Panc1 (cell line): ENCODE measurements around the gene KLK5. TPM values are rescaled to one million over a fixed set of nuclear protein-coding genes. Genes with fewer than 3 reads are reported as not detected.

ENCODE experiments used
- ATAC-seq: fragments of 200-7000 bp; cut with Tn5 transposase; 2 replicates; pipeline ENCODE4 v1.9.1; 2020; ENCODE audit warnings: mild to moderate bottlenecking, moderate library complexity
- Bru-seq: library from RNA; stranded (reverse); fragments of 400-500 nt; gene quantifications from one replicate; lab custom pipeline; 2021; lab: Mats Ljungman, UMichigan
- BruChase-seq, 2 experiments: library from RNA; stranded (reverse); fragments of 400-500 nt; gene quantifications; one replicate each; lab custom pipeline; 2021; lab: Mats Ljungman, UMichigan
- BruUV-seq: library from RNA; stranded (reverse); fragments of 400-500 nt; replicated peaks from 2 replicates; lab custom pipeline; 2021; lab: Mats Ljungman, UMichigan
- CTCF ChIA-PET: fragments of 300-600 bp; sonication (Branson Sonifier 250); formaldehyde crosslinking; loops from one replicate; lab custom pipeline; 2022; ENCODE audit warnings: antibody characterized with exemption; lab: Charles Lee
- POLR2A ChIA-PET: fragments of 300-600 bp; sonication (Branson Sonifier 250); formaldehyde crosslinking; loops from one replicate; lab custom pipeline; 2022; ENCODE audit warnings: antibody characterized with exemption; lab: Charles Lee
- DNase-seq: peaks from one replicate; pipeline ENCODE4 v3.0.0-alpha.2; 2010; ENCODE audit warnings: low read depth, low spot score
- H3K27ac ChIP-seq: 2 replicates; pipeline ENCODE4 v1.5.1; 2011; ENCODE audit warnings: mild to moderate bottlenecking, low read length, inconsistent platforms
- H3K27me3 ChIP-seq: fragments of 200-500 bp; sonication (Bioruptor generic); 2 replicates; pipeline ENCODE4 v1.6.0; 2014; ENCODE audit warnings: low read length, inconsistent platforms; ENCODE audit not compliant: control insufficient read depth, insufficient read depth
- H3K36me3 ChIP-seq: fragments of 200-500 bp; sonication (Bioruptor generic); 2 replicates; pipeline ENCODE4 v1.5.1; 2014; ENCODE audit warnings: inconsistent platforms, mild to moderate bottlenecking, low read length, moderate library complexity; ENCODE audit not compliant: control insufficient read depth, insufficient read depth
- H3K4me1 ChIP-seq: 2 replicates; pipeline ENCODE4 v1.5.1; 2011; ENCODE audit warnings: inconsistent platforms, mild to moderate bottlenecking, low read length, moderate library complexity; ENCODE audit not compliant: control insufficient read depth, insufficient read depth
- H3K4me3 ChIP-seq, 2 experiments: 2 replicates each; pipeline ENCODE4 v1.5.1; 2011 to 2012; ENCODE audit warnings: low read depth in 2 of 2, low read length in 2 of 2, mild to moderate bottlenecking in 2 of 2, inconsistent platforms in 1 of 2, moderate library complexity in 1 of 2
- H3K9me3 ChIP-seq: fragments of 200-500 bp; sonication (Bioruptor generic); 2 replicates; pipeline ENCODE4 v1.5.1; 2014; ENCODE audit warnings: low read depth, mild to moderate bottlenecking, inconsistent platforms, low read length, moderate library complexity; ENCODE audit not compliant: control insufficient read depth, insufficient read depth
- CTCF ChIP-seq: fragments of 450-650 bp; IDR thresholded peaks from 2 replicates; pipeline ENCODE4 v1.5.1; 2017; ENCODE audit warnings: mild to moderate bottlenecking
- POLR2AphosphoS5 ChIP-seq: IDR thresholded peaks from 2 replicates; pipeline ENCODE4 v1.6.1; 2012; ENCODE audit warnings: mild to moderate bottlenecking, low read depth, low read length, moderate library complexity
- SIN3A ChIP-seq: IDR thresholded peaks from 2 replicates; pipeline ENCODE4 v1.6.1; 2012; ENCODE audit warnings: low read depth, mild to moderate bottlenecking, low read length, moderate library complexity, borderline replicate concordance; ENCODE audit not compliant: insufficient read depth
- TCF7L2 ChIP-seq: IDR thresholded peaks from 2 replicates; pipeline ENCODE4 v1.6.1; 2011; ENCODE audit warnings: mild to moderate bottlenecking, low read depth, low read length, inconsistent platforms
- in situ Hi-C: cut with HindIII; loops from 2 replicates; pipeline ENCODE4 v1.10.0; 2016; ENCODE audit warnings: low sequenced_read_pairs, low pct_unique_long_range_greater_than_20kb
- intact Hi-C: fragments of 100-400 bp; cut with micrococcal nuclease; formaldehyde crosslinking; loops from one replicate; pipeline ENCODE4 v1.10.0; 2022; ENCODE audit not compliant: unreplicated experiment
- long read RNA-seq: library from polyadenylated mRNA; unstranded; transcript quantifications from one replicate; pipeline ENCODE4 v2.0.0, GENCODE V29; 2021; ENCODE audit not compliant: unreplicated experiment
- polyA plus RNA-seq: library from polyadenylated mRNA; unstranded; fragments of >200 nt; gene quantifications from one replicate; pipeline ENCODE4 v1.2.1, GENCODE V29; 2012; ENCODE audit warnings: missing spikeins; ENCODE audit not compliant: insufficient read length
- total RNA-seq: library from RNA; stranded (reverse); gene quantifications from one replicate; pipeline ENCODE4 v1.2.1, GENCODE V29; 2021; ENCODE audit not compliant: unreplicated experiment
- TF ChIP-seq, protein P1 (sequence below), 2 experiments: IDR thresholded peaks; 2 replicates each; pipeline ENCODE4 v1.6.1; 2011 to 2012; ENCODE audit warnings: low read depth in 2 of 2, control low read depth in 1 of 2, low read length in 1 of 2, mild to moderate bottlenecking in 1 of 2, moderate library complexity in 1 of 2; ENCODE audit not compliant: insufficient read depth in 1 of 2

KLK5 gene
- not detected for total RNA-seq
- polyA plus RNA-seq: not detected
- Bru-seq, nascent RNA: not detected
- percentile 12 among the genes with signal in this experiment for BruChase-seq, experiment 1, labeled RNA remaining after a 2-hour chase
- BruChase-seq, experiment 2, labeled RNA remaining after a 6-hour chase: percentile 9 among the genes with signal in this experiment
- long read RNA-seq: 0 reads

DNA sequence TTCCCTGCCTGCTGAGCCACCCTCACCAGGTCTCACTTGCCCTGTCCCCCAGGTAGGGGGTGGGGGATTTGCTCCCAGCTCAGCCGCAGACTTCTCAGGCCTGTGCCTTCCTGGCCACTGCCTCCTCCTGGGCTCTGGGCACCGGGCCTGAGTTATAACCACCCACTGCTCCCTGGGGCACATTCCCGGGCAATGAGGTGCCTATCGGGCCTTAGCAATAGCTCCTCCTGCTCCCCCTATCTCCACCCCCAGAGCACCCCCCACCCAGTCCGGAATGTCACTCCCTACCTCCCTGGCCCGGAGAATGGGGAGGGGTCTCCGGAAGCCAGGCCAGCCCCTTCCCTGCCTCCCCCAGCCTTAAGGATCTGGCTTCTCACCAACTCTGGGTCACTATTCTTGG is at the start of gene KLK5:
KLK5 (minus strand) TSS at position 129 of the 400 bp plus-strand sequence. CDS start 381 bp downstream, outside the sequence.
- H3K9me3 ChIP-seq: no peaks in the 10 kb centered on the region
- no peak for DNase-seq
- ChIA-PET CTCF (no interaction called here), POLR2A (no interaction called here)
- no peak for ATAC-seq
- no peak within 1 kb of the TSS for H3K4me3 ChIP-seq
- no peaks in the 10 kb centered on the region; the same call in 1 of the 2 replicates for H3K27me3 ChIP-seq
- in situ Hi-C loops: no loop called here
- no peaks in the 10 kb centered on the region for H3K4me1 ChIP-seq
- no peaks in the 10 kb centered on the region for H3K36me3 ChIP-seq
- intact Hi-C loops: no loop called here
- TF ChIP-seq SIN3A: no peak
- TF ChIP-seq CTCF: no peak
- TF ChIP-seq, protein P1, sequence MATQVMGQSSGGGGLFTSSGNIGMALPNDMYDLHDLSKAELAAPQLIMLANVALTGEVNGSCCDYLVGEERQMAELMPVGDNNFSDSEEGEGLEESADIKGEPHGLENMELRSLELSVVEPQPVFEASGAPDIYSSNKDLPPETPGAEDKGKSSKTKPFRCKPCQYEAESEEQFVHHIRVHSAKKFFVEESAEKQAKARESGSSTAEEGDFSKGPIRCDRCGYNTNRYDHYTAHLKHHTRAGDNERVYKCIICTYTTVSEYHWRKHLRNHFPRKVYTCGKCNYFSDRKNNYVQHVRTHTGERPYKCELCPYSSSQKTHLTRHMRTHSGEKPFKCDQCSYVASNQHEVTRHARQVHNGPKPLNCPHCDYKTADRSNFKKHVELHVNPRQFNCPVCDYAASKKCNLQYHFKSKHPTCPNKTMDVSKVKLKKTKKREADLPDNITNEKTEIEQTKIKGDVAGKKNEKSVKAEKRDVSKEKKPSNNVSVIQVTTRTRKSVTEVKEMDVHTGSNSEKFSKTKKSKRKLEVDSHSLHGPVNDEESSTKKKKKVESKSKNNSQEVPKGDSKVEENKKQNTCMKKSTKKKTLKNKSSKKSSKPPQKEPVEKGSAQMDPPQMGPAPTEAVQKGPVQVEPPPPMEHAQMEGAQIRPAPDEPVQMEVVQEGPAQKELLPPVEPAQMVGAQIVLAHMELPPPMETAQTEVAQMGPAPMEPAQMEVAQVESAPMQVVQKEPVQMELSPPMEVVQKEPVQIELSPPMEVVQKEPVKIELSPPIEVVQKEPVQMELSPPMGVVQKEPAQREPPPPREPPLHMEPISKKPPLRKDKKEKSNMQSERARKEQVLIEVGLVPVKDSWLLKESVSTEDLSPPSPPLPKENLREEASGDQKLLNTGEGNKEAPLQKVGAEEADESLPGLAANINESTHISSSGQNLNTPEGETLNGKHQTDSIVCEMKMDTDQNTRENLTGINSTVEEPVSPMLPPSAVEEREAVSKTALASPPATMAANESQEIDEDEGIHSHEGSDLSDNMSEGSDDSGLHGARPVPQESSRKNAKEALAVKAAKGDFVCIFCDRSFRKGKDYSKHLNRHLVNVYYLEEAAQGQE (IDR thresholded peaks at IDR 0.05; ENCODE audit: insufficient read depth in 1 of 2, low read depth in 2 of 2, low read length in 1 of 2): no peak
- TF ChIP-seq TCF7L2: no peak
- TF ChIP-seq POLR2AphosphoS5: no peak
- no peak within 1 kb of the TSS for H3K27ac ChIP-seq
- BruUV-seq: no TSS peak

DNA sequence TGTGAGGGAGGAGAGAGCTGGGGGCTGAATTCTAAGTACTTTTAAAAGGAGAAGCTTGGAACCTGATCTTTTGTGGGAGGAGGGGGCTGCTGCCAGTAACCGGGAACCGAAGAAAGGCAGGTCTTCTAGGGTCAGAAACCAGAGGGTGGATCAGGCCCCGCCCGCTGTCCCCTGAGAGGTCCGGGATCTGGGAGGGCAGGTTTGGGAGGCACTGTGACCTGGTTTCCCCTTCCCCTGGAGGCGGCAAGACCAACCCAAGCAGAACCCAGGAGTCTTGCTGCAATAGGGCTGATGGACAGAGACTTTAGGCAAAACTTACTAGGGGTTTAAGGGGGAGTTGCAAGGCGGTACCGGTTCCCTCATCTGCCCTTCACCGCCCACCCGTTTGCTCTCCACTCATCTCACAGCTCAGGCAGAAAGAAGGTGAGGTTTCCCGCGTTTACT is 49.3 kb upstream of the KLK5 start:
- intact Hi-C loops (no loop called here), in situ Hi-C loops (no loop called here)
- Histone ChIP-seq H3K27ac (no peak overlapping the region), H3K4me1 (no peaks in the 10 kb centered on the region), H3K4me3 (no peak overlapping the region), H3K36me3 (no peaks in the 10 kb centered on the region), H3K9me3 (no peaks in the 10 kb centered on the region), H3K27me3 (no peaks in the 10 kb centered on the region; the same call in 1 of the 2 replicates)
- CTCF ChIA-PET: no interaction called here
- DNase-seq: no peak
- POLR2A ChIA-PET: no interaction called here
- TF ChIP-seq POLR2AphosphoS5 (no peak), SIN3A (no peak), TCF7L2 (no peak), CTCF (no peak)
- TF ChIP-seq, protein P1 (IDR thresholded peaks at IDR 0.05; ENCODE audit: insufficient read depth in 1 of 2, low read depth in 2 of 2, low read length in 1 of 2): no peak
- no TSS peak for BruUV-seq
- ATAC-seq: no peak
